MM.1S (cell line): Measurements from ENCODE around the gene HOMER2.

ENCODE experiments used
- DNase-seq: peaks from one replicate; pipeline ENCODE4 v3.0.0-alpha.2; 2015
- H2AFZ ChIP-seq: fragments of 300-600 bp; sonication (generic); 2 replicates; pipeline ENCODE4 v1.6.0; 2016; ENCODE audit warnings: antibody characterized with exemption, low read length
- H3F3A ChIP-seq: fragments of 300-600 bp; sonication (generic); 2 replicates; pipeline ENCODE4 v1.6.1; 2016; ENCODE audit warnings: mild to moderate bottlenecking, antibody characterized with exemption, low read length, moderate library complexity, mixed read lengths; ENCODE audit not compliant: insufficient read depth
- H3K27ac ChIP-seq: fragments of 300-600 bp; sonication (generic); 2 replicates; pipeline ENCODE4 v1.5.1; 2016; ENCODE audit warnings: mild to moderate bottlenecking, low read length
- H3K27me3 ChIP-seq: fragments of 300-600 bp; sonication (generic); replicated peaks from 2 replicates; pipeline ENCODE4 v1.6.0; 2016; ENCODE audit warnings: low read length; ENCODE audit not compliant: insufficient read depth
- H3K36me3 ChIP-seq: fragments of 300-600 bp; sonication (generic); replicated peaks from 2 replicates; pipeline ENCODE4 v1.6.1; 2016; ENCODE audit warnings: mild to moderate bottlenecking, low read length, mixed read lengths; ENCODE audit not compliant: insufficient read depth
- H3K4me1 ChIP-seq: fragments of 300-600 bp; sonication (generic); 2 replicates; pipeline ENCODE4 v1.6.1; 2016; ENCODE audit warnings: low read length, mixed read lengths
- H3K4me2 ChIP-seq: fragments of 300-600 bp; sonication (generic); 2 replicates; pipeline ENCODE4 v1.6.0; 2016; ENCODE audit warnings: low read depth, low read length
- H3K4me3 ChIP-seq: fragments of 300-600 bp; sonication (generic); 2 replicates; pipeline ENCODE4 v1.5.1; 2016; ENCODE audit warnings: low read length, mixed read lengths
- H3K79me2 ChIP-seq: fragments of 300-600 bp; sonication (generic); 2 replicates; pipeline ENCODE4 v1.6.1; 2016; ENCODE audit warnings: mixed run types, low read length, mixed read lengths
- H3K9ac ChIP-seq: fragments of 300-600 bp; sonication (generic); 2 replicates; pipeline ENCODE4 v1.6.1; 2016; ENCODE audit warnings: low read length, mixed read lengths
- H3K9me2 ChIP-seq: fragments of 300-600 bp; sonication (generic); replicated peaks from 2 replicates; pipeline ENCODE4 v1.6.1; 2016; ENCODE audit warnings: mild to moderate bottlenecking, low read length, mixed read lengths; ENCODE audit not compliant: insufficient read depth
- H3K9me3 ChIP-seq: fragments of 300-600 bp; sonication (generic); replicated peaks from 2 replicates; pipeline ENCODE4 v1.6.1; 2016; ENCODE audit warnings: mild to moderate bottlenecking, low read length, mixed read lengths; ENCODE audit not compliant: insufficient read depth
- H4K20me1 ChIP-seq: fragments of 300-600 bp; sonication (generic); 2 replicates; pipeline ENCODE4 v1.6.1; 2016; ENCODE audit warnings: mild to moderate bottlenecking, low read length, moderate library complexity, mixed read lengths; ENCODE audit not compliant: insufficient read depth
- EZH2 ChIP-seq: fragments of 300-600 bp; sonication (generic); optimal IDR thresholded peaks from 2 replicates; pipeline ENCODE3; 2017; ENCODE audit warnings: low read depth, mild to moderate bottlenecking, antibody characterized with exemption, low read length, mixed read lengths
- EZH2phosphoT487 ChIP-seq: fragments of 300-600 bp; sonication (generic); IDR thresholded peaks from 2 replicates; pipeline ENCODE4 v1.6.1; 2018; ENCODE audit warnings: antibody characterized with exemption, low read length
- TF ChIP-seq, protein P1 (sequence below): fragments of 300-600 bp; sonication (generic); IDR thresholded peaks from 2 replicates; pipeline ENCODE4 v1.5.1; 2016; ENCODE audit warnings: antibody characterized with exemption, low read length, mixed read lengths

The HOMER2 gene

DNA sequence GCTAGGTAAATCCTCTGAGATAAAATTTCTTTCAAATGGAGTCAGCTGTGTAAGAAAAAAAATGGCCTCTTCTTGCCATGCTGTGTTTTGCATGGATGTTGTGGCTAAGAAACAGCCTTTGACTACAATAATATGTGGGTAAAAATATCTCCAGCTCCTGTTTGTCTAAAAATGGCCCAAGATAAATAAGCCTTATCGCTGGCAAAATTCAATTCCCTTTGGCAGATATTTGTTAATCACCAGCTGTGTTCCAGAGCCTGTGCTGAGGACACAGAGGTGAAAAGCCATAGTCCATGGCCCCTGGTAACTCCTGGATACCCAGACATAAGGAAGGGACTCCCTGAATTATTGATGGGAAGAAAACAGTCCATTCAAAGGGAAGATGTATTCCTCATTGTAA, 18.2 kb upstream of the HOMER2 start:
- H3K4me1 ChIP-seq, result peaks cover 18% of the 10 kb centered on the region
- H3K9me2 ChIP-seq, result no peaks in the 10 kb centered on the region
- no peaks in the 10 kb centered on the region for H3K9me3 ChIP-seq
- H3F3A ChIP-seq, result peaks cover 8% of the 10 kb centered on the region; the same call in 1 of the 2 replicates
- no peak for TF ChIP-seq EZH2
- TF ChIP-seq, protein P1, sequence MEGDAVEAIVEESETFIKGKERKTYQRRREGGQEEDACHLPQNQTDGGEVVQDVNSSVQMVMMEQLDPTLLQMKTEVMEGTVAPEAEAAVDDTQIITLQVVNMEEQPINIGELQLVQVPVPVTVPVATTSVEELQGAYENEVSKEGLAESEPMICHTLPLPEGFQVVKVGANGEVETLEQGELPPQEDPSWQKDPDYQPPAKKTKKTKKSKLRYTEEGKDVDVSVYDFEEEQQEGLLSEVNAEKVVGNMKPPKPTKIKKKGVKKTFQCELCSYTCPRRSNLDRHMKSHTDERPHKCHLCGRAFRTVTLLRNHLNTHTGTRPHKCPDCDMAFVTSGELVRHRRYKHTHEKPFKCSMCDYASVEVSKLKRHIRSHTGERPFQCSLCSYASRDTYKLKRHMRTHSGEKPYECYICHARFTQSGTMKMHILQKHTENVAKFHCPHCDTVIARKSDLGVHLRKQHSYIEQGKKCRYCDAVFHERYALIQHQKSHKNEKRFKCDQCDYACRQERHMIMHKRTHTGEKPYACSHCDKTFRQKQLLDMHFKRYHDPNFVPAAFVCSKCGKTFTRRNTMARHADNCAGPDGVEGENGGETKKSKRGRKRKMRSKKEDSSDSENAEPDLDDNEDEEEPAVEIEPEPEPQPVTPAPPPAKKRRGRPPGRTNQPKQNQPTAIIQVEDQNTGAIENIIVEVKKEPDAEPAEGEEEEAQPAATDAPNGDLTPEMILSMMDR, result no peak
- no peak overlapping the region for H3K27ac ChIP-seq
- no peak overlapping the region for H3K9ac ChIP-seq
- no peaks in the 10 kb centered on the region for H4K20me1 ChIP-seq
- no peaks in the 10 kb centered on the region for H3K27me3 ChIP-seq
- H3K4me3 ChIP-seq, result no peak overlapping the region
- H3K79me2 ChIP-seq, result no peaks in the 10 kb centered on the region
- H3K4me2 ChIP-seq, result no peak overlapping the region
- H3K36me3 ChIP-seq, result no peaks in the 10 kb centered on the region
- H2AFZ ChIP-seq, result no peak overlapping the region
- no peak for DNase-seq

DNA sequence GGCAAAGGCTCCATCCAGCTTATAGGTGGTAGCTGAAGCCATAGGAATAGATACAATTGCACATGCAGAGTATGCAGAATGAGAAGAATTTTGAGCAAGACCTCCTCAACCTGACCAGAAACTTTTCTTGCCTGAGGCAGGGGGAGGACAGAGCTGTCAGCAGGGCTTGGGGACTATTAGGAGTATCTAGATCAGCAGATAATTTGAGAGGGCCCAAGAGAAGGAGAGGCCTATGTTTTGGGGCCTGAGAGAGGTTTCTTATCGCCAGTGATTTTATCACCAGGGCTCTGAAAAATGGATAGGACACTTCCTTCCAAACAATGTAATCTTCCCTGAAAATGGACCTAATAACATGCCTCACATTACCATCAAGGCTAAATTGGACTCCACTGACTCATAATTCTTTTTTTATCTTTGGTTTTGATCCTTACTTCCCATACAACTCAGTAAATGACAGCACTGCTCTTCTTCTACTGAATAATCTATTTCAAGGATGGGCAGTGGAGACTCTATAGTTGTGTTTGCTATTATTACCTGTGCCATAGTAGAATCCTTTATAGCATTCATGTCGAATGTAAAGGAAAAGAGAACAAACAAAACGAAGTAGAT, 17.7 kb upstream of the HOMER2 start:
- TF ChIP-seq EZH2phosphoT487 (no peak), EZH2 (no peak)
- TF ChIP-seq, protein P1, result no peak
- no peaks in the 10 kb centered on the region for H3K79me2 ChIP-seq
- no peaks in the 10 kb centered on the region for H3K27me3 ChIP-seq
- no peak overlapping the region for H3K9ac ChIP-seq
- no peak for DNase-seq
- H3K9me2 ChIP-seq, result no peaks in the 10 kb centered on the region
- H3K36me3 ChIP-seq, result no peaks in the 10 kb centered on the region
- H3K4me1 ChIP-seq, result peaks cover 18% of the 10 kb centered on the region
- no peaks in the 10 kb centered on the region for H4K20me1 ChIP-seq
- no peak overlapping the region for H3K4me2 ChIP-seq
- no peak overlapping the region for H3K27ac ChIP-seq
- H3F3A ChIP-seq, result peaks cover 8% of the 10 kb centered on the region; the same call in 1 of the 2 replicates
- H3K4me3 ChIP-seq, result no peak overlapping the region
- no peak overlapping the region for H2AFZ ChIP-seq
- H3K9me3 ChIP-seq, result no peaks in the 10 kb centered on the region

DNA sequence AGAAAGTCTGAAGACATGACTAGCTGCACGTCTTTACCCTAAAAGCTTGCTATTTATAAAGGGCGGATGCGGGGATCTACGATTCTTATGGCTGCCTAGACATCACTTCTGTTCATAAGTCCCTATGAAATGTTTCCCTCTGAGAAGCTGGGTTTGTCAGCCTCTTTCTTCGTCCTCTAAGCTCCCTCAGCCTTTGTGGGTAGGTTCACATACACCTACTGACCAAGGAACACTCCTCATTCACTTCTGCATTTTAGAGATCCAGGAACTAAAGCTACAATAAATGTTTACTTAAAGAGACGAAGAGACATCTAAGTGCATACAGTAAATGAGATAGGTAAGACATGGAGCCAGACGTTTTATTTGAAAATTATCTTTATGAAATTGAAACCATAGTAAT, 16.8 kb upstream of the HOMER2 start:
- H3F3A ChIP-seq, result peaks cover 8% of the 10 kb centered on the region; the same call in 1 of the 2 replicates
- TF ChIP-seq EZH2phosphoT487 (no peak), EZH2 (no peak)
- TF ChIP-seq, protein P1, result no peak
- H3K27me3 ChIP-seq, result no peaks in the 10 kb centered on the region
- H3K4me2 ChIP-seq, result no peak overlapping the region
- peaks cover 18% of the 10 kb centered on the region for H3K4me1 ChIP-seq
- no peaks in the 10 kb centered on the region for H4K20me1 ChIP-seq
- no peaks in the 10 kb centered on the region for H3K79me2 ChIP-seq
- no peak overlapping the region for H2AFZ ChIP-seq
- H3K9me3 ChIP-seq, result no peaks in the 10 kb centered on the region
- DNase-seq, result no peak
- H3K9me2 ChIP-seq, result no peaks in the 10 kb centered on the region
- no peaks in the 10 kb centered on the region for H3K36me3 ChIP-seq
- no peak overlapping the region for H3K9ac ChIP-seq
- H3K4me3 ChIP-seq, result no peak overlapping the region
- H3K27ac ChIP-seq, result no peak overlapping the region
